ENCODE measurements around the gene OBP2A.
"Not testable (repeated sequence)": the region's sequence is repeated elsewhere in the genome, so short reads cannot be mapped to it uniquely, and the experiment has no call there.

Gene OBP2A

GRCh38 chr9:135531096-135531495 is 14.8 kb upstream of the OBP2A start:
- Histone ChIP-seq H3K4me3 (ENCODE audit: low read depth in 1 of 2, low read length in 2 of 2) (no peak overlapping the region), H3K9ac (ENCODE audit: low read depth, low read length) (no peak overlapping the region), H3K27me3 (ENCODE audit: insufficient read depth, low read length, poor library complexity) (peaks cover 3% of the 10 kb centered on the region), H3K9me3 (ENCODE audit: insufficient read depth, low read length, severe bottlenecking) (no peaks in the 10 kb centered on the region), H4K20me1 (ENCODE audit: insufficient read depth, low read length) (no peaks in the 10 kb centered on the region), H3K27ac (ENCODE audit: low read length) (no peak overlapping the region), H3K36me3 (ENCODE audit: insufficient read depth, low read length) (no peaks in the 10 kb centered on the region), H3K4me1 (ENCODE audit: insufficient read depth, low read length) (no peaks in the 10 kb centered on the region), H2AFZ (ENCODE audit: low read depth, low read length) (no peak overlapping the region), H3K79me2 (ENCODE audit: insufficient read depth, low read length) (no peaks in the 10 kb centered on the region), H3K4me2 (ENCODE audit: insufficient read depth, low read length) (no peak overlapping the region)
- DNase-seq (no peak), ATAC-seq (ENCODE audit: insufficient read depth, low read depth) (no peak)
- TF ChIP-seq CTCF (IDR thresholded peaks at IDR 0.05; ENCODE audit: borderline replicate concordance, extremely low read depth, low read length, poor library complexity, severe bottlenecking) (no peak), EZH2 (IDR thresholded peaks at IDR 0.05; ENCODE audit: borderline replicate concordance, low read depth, low read length, severe bottlenecking) (no peak)

GRCh38 chr9:135533113-135533512 is 12.8 kb upstream of the OBP2A start:
- DNase-seq (no peak), ATAC-seq (ENCODE audit: insufficient read depth, low read depth) (no peak)
- no peaks in the 10 kb centered on the region for H3K79me2 ChIP-seq (ENCODE audit: insufficient read depth, low read length)
- no peak overlapping the region for H2AFZ ChIP-seq (ENCODE audit: low read depth, low read length)
- H3K36me3 ChIP-seq (ENCODE audit: insufficient read depth, low read length): no peaks in the 10 kb centered on the region
- TF ChIP-seq EZH2 (IDR thresholded peaks at IDR 0.05; ENCODE audit: borderline replicate concordance, low read depth, low read length, severe bottlenecking) (no peak), CTCF (IDR thresholded peaks at IDR 0.05; ENCODE audit: borderline replicate concordance, extremely low read depth, low read length, poor library complexity, severe bottlenecking) (no peak)
- no peaks in the 10 kb centered on the region for H3K4me1 ChIP-seq (ENCODE audit: insufficient read depth, low read length)
- H3K27me3 ChIP-seq (ENCODE audit: insufficient read depth, low read length, poor library complexity): peaks cover 3% of the 10 kb centered on the region
- H3K27ac ChIP-seq (ENCODE audit: low read length): no peak overlapping the region
- H3K4me3 ChIP-seq (ENCODE audit: low read depth in 1 of 2, low read length in 2 of 2): no peak overlapping the region
- H3K4me2 ChIP-seq (ENCODE audit: insufficient read depth, low read length): no peak overlapping the region
- H3K9ac ChIP-seq (ENCODE audit: low read depth, low read length): no peak overlapping the region
- no peaks in the 10 kb centered on the region for H3K9me3 ChIP-seq (ENCODE audit: insufficient read depth, low read length, severe bottlenecking)
- no peaks in the 10 kb centered on the region for H4K20me1 ChIP-seq (ENCODE audit: insufficient read depth, low read length)

- Histone ChIP-seq H4K20me1 (ENCODE audit: insufficient read depth, low read length) (no peaks in the 10 kb centered on the region), H3K27me3 (ENCODE audit: insufficient read depth, low read length, poor library complexity) (peaks cover 3% of the 10 kb centered on the region), H3K27ac (ENCODE audit: low read length) (no peak overlapping the region), H3K4me2 (ENCODE audit: insufficient read depth, low read length) (no peak overlapping the region), H3K4me1 (ENCODE audit: insufficient read depth, low read length) (no peaks in the 10 kb centered on the region), H3K79me2 (ENCODE audit: insufficient read depth, low read length) (no peaks in the 10 kb centered on the region), H3K4me3 (ENCODE audit: low read depth in 1 of 2, low read length in 2 of 2) (no peak overlapping the region), H3K36me3 (ENCODE audit: insufficient read depth, low read length) (no peaks in the 10 kb centered on the region), H2AFZ (ENCODE audit: low read depth, low read length) (no peak overlapping the region), H3K9ac (ENCODE audit: low read depth, low read length) (no peak overlapping the region), H3K9me3 (ENCODE audit: insufficient read depth, low read length, severe bottlenecking) (no peaks in the 10 kb centered on the region)
- no peak for DNase-seq
- TF ChIP-seq CTCF (IDR thresholded peaks at IDR 0.05; ENCODE audit: borderline replicate concordance, extremely low read depth, low read length, poor library complexity, severe bottlenecking) (no peak), EZH2 (IDR thresholded peaks at IDR 0.05; ENCODE audit: borderline replicate concordance, low read depth, low read length, severe bottlenecking) (no peak)
- no peak for ATAC-seq (ENCODE audit: insufficient read depth, low read depth)
These were observed 12.3 kb upstream of the OBP2A start for GRCh38 chr9:135533674-135534073.

- DNase-seq; H3K36me3 ChIP-seq (ENCODE audit: insufficient read depth, low read length); H3K4me2 ChIP-seq (ENCODE audit: insufficient read depth, low read length); H3K27ac ChIP-seq (ENCODE audit: low read length); ATAC-seq (ENCODE audit: insufficient read depth, low read depth); H4K20me1 ChIP-seq (ENCODE audit: insufficient read depth, low read length); H3K9ac ChIP-seq (ENCODE audit: low read depth, low read length); H3K79me2 ChIP-seq (ENCODE audit: insufficient read depth, low read length); H2AFZ ChIP-seq (ENCODE audit: low read depth, low read length); H3K4me1 ChIP-seq (ENCODE audit: insufficient read depth, low read length); H3K9me3 ChIP-seq (ENCODE audit: insufficient read depth, low read length, severe bottlenecking); H3K27me3 ChIP-seq (ENCODE audit: insufficient read depth, low read length, poor library complexity); H3K4me3 ChIP-seq (ENCODE audit: low read depth in 1 of 2, low read length in 2 of 2): not testable (repeated sequence)
These were observed 11.7 kb upstream of the OBP2A start for GRCh38 chr9:135534192-135534711.

GRCh38 chr9:135534826-135535225 is 11.1 kb upstream of the OBP2A start:
- not testable (repeated sequence) for H3K4me3 ChIP-seq (ENCODE audit: low read depth in 1 of 2, low read length in 2 of 2); H3K27ac ChIP-seq (ENCODE audit: low read length); ATAC-seq (ENCODE audit: insufficient read depth, low read depth); H3K9ac ChIP-seq (ENCODE audit: low read depth, low read length); H3K9me3 ChIP-seq (ENCODE audit: insufficient read depth, low read length, severe bottlenecking); H3K4me2 ChIP-seq (ENCODE audit: insufficient read depth, low read length); DNase-seq; H4K20me1 ChIP-seq (ENCODE audit: insufficient read depth, low read length); H2AFZ ChIP-seq (ENCODE audit: low read depth, low read length); H3K4me1 ChIP-seq (ENCODE audit: insufficient read depth, low read length); H3K79me2 ChIP-seq (ENCODE audit: insufficient read depth, low read length); H3K36me3 ChIP-seq (ENCODE audit: insufficient read depth, low read length); H3K27me3 ChIP-seq (ENCODE audit: insufficient read depth, low read length, poor library complexity)

- not testable (repeated sequence) for H3K9ac ChIP-seq (ENCODE audit: low read depth, low read length); H3K4me2 ChIP-seq (ENCODE audit: insufficient read depth, low read length); H3K4me3 ChIP-seq (ENCODE audit: low read depth in 1 of 2, low read length in 2 of 2); DNase-seq; H3K27ac ChIP-seq (ENCODE audit: low read length); ATAC-seq (ENCODE audit: insufficient read depth, low read depth); H3K79me2 ChIP-seq (ENCODE audit: insufficient read depth, low read length); H2AFZ ChIP-seq (ENCODE audit: low read depth, low read length); H3K4me1 ChIP-seq (ENCODE audit: insufficient read depth, low read length); H3K27me3 ChIP-seq (ENCODE audit: insufficient read depth, low read length, poor library complexity); H3K36me3 ChIP-seq (ENCODE audit: insufficient read depth, low read length); H4K20me1 ChIP-seq (ENCODE audit: insufficient read depth, low read length); H3K9me3 ChIP-seq (ENCODE audit: insufficient read depth, low read length, severe bottlenecking)
These were observed 10.3 kb upstream of the OBP2A start for GRCh38 chr9:135535631-135536030.

Measured in DND-41 (cell line).